Kidney glomerular epithelial cell (primary cell): ENCODE results near the gene PSME1.

Experiments used
- DNase-seq: peaks from one replicate; lab custom pipeline; 2025; lab: John Stamatoyannopoulos, UW

The PSME1 gene

DNA sequence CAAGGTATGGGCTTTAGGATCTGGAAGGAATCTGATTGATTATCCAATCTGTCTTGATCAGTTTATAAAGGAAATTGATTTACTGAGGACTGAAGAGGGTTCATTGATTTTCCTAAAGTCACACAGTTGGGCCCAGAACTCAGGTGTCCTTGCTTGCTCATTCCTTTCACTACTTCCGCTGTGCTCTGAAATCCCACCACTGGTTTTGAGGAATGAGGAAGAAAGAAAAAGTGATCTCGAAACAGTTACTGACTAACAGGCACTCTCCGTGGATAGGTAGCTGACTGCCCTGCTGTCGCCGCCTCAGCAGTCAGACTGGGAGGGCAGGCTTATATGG lies 5.6 kb upstream of the PSME1 start, which contains the start of gene FITM1:
Gene FITM1, plus strand, starts transcription at position 280 of the 337 bp plus-strand sequence. CDS start 905 bp downstream, outside the sequence.
- DNase-seq = no peak

DNA sequence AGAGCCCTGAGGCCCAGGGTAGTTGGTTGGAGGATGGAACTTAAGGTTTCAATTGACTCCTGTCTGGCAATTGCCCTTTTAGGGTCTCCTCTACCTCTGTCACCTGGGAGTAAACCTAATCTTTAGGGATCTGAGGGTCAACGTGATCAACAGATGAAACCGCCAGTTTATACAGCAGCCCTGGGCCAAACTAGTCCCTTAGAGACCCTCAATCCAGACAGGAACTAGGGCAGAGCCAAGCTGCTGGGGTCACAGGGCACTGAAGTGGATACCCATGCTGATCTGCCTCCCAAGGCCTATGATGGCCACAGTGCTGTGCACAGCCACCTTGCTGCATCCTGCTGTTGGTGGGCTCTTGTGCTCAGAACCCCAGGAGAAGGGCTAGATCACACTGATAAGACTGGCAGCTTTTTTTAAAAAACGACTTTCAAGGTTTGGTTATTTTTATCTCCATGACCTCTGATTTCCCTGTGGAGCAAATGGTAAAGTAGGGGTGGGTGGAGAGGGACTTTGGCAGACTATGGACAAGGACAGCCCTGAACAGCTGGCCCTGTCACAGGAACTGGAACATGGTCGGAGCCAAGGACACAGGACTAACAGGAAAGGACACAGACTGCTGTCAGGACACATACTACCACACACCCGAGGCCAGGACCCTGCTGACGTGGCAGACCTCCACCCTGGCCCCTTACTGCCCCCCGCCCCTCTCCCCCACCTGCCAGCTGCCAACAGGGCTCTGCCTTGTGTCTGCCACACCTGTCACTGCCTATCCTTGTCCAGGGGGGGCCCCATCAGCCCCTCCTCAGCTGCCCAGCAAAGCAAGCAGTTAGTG lies 5.1 kb upstream of the PSME1 start:
- no peak for DNase-seq

DNA sequence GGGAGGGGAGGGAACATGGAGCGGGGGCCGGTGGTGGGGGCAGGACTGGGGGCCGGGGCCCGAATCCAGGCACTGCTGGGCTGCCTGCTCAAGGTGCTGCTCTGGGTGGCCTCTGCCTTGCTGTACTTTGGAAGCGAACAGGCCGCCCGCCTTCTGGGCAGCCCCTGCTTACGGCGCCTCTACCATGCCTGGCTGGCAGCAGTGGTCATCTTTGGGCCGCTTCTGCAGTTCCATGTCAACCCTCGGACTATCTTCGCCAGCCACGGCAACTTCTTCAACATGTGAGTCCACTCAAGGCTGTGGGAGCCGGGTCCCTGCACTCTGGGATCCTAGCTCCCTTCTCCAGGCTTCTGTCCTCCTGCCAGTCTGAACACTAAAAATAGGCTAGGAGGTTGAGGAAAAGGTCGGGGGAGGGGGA lies 4.4 kb upstream of the PSME1 start:
- DNase-seq = no peak

DNA sequence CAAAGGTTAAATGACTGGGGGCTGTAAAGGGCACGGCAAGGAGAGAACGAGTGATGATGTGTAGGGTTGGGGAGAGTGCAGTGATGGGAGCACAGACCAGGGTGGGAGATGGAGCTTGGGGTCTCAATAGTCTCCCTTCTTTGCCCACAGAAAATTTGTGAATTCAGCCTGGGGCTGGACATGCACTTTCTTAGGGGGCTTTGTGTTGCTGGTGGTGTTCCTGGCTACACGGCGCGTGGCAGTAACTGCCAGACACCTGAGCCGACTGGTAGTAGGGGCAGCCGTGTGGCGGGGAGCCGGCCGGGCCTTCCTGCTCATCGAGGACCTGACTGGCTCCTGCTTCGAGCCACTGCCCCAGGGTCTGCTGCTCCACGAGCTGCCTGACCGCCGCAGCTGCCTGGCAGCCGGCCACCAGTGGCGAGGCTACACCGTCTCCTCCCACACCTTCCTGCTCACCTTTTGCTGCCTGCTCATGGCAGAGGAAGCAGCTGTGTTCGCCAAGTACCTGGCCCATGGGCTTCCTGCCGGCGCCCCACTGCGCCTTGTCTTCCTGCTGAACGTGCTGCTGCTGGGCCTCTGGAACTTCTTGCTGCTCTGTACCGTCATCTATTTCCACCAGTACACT lies 3.8 kb upstream of the PSME1 start:
- DNase-seq = no peak

DNA sequence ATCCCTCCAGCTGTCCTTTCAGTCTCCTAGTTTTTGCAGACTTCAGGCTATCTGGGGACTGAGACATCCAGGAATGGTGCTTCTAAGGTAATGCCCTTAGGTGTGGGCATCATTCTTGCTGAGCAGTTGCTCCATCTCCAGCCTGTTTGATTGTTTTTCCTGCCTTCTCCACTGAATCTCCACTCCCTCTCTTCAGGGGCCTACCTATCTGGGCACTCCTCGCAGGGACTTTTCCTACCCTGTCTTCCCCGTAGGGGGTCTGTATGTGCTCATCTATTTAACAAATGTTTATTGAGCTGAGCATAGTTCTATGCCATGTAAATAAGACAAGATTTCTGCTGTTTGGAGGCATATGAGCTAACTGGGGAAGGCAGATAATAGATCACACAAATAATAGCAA lies 3.0 kb upstream of the PSME1 start:
- DNase-seq = no peak

DNA sequence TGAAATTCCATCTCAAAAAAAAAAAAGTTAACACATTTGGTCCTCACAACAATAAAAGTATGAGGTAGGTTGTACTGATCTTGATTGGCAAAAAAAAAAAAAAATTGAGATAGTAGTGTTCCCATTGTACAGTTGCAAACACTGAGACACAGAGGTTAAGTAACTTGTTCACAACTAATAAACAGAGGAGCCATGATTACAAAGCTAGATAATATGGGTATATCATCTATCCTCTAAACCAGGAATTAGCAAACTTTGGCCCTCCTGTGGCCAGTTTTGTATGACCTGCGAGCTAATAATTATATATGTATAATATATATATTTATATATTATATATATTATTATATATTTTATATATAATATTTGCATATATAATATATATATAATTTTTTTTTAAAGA lies 2.3 kb upstream of the PSME1 start:
- no peak for DNase-seq

DNA sequence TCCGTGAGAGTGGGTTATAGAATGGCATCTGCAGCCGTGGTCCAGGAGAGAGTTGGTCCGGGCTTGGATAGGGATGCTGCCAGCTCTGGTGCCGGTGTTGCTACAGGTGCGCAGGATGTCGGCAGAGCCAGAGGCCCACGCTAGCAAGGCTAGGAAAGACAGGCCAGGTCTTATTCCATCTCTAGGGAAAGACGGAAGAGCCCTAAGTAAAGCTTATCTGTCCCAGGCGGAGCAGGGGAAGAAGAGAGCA lies 485 bp upstream of the PSME1 start:
- no peak for DNase-seq

DNA sequence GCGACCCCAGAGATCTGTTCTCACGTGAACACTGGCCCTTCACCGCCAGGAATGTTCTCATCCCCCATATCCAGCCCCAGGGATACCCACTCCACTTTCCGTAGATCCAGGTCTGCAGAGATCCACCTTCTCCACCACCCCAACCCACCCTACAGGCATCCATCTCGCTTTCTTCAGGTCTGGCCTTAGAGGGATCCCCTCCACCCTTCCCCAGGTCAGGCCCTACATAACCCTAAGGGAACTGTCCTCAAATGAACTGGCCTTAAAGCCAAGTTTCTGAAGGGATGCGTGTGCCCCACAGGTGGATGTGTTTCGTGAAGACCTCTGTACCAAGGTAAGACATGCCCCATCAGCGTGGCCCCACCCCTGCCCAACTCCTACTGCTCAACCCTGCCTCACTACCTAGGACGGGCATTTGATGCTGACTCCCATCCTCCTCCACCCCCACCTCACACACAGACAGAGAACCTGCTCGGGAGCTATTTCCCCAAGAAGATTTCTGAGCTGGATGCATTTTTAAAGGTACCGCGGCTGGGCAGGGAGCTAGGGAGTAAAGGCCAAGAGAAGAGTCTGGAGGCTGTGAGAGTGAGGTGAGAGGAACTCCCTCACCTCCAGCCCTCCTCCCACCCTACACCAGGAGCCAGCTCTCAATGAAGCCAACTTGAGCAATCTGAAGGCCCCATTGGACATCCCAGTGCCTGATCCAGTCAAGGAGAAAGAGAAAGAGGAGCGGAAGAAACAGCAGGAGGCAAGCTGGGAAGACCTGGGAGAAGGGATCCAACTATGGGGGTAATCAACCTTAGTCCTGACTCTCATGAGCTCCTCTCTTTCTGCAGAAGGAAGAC lies 912 bp downstream of the PSME1 start:
- no peak for DNase-seq

DNA sequence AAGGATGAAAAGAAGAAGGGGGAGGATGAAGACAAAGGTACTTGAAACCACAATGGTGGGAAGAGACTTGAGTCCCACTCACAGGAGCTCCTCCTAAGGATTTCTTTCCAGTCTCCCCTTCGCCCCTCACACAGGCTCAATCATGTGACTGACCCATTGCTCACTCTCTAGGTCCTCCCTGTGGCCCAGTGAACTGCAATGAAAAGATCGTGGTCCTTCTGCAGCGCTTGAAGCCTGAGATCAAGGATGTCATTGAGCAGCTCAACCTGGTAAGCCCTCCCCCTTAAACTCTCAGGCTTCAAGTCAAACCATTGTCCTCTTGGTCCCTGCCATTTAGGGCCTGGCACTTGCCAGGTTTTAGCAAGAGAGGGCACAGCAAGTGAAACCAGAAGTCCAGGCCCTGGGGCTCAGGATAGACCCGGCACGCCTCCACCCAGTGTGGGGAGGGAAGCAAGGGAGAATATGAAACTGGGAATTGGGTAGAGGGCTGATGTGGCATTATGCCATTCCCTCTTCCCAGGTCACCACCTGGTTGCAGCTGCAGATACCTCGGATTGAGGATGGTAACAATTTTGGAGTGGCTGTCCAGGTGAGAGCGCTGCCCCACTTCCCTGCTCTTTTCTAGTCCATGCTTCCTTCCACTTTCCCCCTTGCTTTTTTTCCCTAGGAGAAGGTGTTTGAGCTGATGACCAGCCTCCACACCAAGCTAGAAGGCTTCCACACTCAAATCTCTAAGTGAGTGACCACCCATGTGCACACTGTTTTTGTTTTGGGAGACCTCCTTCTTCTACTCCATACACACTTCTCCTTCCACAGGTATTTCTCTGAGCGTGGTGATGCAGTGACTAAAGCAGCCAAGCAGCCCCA lies 1.8 kb downstream of the PSME1 start:
- no peak for DNase-seq

DNA sequence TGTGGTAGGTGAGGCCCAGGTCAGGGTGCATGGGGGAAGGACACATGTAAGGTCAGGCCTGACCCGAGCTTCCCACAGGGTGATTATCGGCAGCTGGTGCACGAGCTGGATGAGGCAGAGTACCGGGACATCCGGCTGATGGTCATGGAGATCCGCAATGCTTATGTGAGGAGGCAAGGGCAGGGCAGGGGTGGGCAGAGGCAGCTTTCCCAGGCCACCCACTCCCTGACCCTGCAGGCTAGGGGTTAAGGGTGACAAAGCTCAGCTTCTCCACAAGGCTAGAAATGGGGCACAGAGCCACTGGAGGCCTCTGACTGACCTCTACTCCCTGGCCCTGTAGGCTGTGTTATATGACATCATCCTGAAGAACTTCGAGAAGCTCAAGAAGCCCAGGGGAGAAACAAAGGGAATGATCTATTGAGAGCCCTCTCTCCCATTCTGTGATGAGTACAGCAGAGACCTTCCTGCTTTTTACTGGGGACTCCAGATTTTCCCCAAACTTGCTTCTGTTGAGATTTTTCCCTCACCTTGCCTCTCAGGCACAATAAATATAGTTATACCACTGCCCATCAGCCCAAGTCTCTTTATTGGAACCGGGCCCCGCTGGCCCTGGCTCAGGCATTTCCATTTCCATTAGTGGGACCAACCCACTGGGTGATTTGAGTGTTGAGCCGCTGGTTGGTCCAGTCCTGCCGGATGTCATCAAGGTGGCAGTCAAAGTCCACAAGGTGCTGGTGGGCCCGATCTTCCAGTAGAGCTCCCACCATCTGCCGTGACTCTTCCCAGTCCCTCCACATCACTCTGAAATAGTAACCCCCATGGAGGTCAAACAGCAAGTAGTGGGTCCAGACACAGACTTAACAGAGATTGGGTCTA lies 2.6 kb downstream of the PSME1 start:
- no peak for DNase-seq

DNA sequence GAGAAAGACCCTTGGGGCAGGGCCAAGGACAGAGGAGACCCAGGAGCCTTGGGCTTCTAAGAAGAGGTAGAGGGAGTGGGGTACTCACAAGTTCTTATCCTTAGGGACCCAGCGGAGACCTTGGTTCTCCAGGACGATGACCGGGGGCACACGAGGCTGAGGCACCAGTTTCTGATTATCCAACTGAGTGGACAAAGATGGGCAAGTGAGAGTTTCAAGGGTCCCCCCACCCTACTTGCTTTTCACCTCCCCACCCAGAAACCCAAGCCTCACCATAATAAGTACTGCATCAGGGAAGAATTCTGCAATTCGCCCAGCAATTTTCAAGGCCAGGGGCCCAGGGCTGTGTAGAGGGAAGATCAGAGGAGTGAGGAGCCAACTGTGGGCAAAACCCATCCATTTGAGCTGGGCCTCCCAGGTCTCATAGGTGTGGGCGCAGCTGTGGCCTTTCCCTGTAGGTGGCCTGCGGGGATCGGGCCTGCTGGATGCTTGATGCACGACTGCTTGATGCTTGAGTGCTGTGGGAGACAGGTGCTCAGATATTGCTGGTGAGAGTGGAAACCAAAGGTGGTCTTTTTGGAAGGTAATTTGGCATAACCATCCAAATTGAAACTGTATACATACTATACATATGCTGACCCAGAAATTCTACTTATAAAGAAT lies 3.4 kb downstream of the PSME1 start:
- no peak for DNase-seq

DNA sequence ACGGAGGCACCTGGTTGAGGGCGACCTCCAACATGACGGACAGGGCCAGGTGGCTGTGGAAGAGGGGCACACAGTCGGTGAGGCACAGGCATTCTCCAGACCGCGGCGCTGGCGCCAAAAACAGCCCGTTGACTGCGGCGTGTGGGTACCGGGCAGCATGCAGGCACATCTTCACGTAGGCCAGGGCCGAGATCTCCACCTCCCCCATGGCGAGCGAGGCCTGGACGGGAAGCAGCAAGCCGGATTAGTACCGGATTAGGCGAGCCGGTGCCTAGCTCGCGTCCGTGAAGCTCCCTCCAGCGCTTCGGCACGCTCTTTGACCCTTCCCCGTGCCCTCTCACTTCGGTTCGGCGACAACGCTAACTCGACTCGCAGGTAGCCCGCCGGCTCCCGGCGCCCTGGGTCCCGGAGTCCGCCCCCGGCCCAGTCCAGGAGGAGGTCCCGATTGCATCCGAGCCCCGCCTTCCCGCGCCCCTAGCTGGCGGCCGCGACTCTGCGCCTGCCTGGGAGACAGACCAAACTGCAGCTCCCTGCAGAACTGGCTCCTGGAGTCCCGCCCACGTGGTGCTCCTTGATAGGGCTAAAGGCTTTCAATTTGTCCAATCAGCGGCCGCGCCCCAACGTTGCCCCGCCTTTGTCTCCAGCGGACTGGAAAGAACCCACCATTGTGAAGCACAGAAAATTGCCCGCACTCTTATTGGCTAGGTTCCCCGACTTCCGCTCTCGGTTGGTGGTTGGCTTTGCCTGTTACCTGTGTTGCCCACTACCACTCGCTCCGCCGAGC lies 5.3 kb downstream of the PSME1 start, which contains the start of gene EMC9:
Gene EMC9, minus strand, starts transcription at position 495 of the 784 bp plus-strand sequence. Its CDS starts 287 bp downstream, at position 208.
- DNase-seq = peak; percentile 100

DNA sequence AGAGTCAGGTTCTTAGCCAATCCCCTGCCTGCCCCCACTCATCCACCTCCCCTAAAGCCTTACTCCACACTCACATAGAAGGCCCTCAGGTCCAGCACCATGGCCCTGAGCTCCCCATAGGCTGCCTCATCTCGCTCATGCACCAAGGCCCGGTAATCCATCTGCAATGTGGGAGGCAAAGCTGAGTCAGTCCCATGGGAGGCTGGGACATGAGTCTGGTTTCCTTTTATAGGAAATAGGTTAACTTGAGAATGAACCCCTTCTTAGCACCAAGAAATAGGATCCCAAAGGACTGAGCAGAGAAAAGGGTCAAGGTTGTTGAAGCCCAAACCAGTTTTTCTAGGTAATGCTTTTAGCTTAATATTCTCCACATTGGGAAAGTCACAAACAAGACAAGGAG lies 7.5 kb downstream of the PSME1 start:
- no peak for DNase-seq

DNA sequence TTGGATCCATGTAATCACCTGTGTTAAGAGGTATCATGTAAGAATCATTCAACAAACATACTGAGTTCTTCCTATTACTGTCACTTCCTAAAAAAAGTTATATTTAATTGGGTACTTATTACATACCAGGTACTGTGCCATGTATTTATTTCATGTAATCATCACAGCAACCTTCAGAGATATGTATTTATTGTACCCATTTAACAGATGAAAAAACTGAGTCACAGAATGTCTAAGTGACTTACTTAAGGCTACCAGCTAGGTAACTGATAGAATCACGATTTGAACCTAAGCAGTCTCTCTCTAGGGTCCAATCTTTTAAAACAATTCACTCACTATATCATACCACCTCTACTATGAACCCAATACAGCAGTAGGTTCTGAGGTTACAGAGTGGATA lies 8.5 kb downstream of the PSME1 start:
- DNase-seq = no peak

DNA sequence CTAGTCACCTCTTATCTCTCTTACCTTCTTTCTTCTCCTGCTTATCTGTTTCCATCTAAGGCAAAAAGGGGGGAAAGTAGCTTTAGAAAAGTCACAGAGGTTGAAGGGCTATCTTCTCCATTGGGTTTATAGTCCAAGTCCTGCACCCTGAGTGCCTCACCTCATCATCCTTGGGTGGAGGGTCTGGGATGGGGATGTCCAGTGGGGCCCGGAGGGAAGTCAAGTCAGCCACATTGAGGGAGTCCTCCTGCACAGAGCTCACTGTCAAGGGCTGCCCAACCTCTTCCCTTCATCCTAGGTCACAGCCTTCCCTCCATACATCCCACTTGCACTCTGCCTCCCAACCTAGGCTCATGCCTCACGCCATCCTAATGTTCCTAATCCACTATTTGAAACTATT lies 9.2 kb downstream of the PSME1 start:
- DNase-seq = no peak

DNA sequence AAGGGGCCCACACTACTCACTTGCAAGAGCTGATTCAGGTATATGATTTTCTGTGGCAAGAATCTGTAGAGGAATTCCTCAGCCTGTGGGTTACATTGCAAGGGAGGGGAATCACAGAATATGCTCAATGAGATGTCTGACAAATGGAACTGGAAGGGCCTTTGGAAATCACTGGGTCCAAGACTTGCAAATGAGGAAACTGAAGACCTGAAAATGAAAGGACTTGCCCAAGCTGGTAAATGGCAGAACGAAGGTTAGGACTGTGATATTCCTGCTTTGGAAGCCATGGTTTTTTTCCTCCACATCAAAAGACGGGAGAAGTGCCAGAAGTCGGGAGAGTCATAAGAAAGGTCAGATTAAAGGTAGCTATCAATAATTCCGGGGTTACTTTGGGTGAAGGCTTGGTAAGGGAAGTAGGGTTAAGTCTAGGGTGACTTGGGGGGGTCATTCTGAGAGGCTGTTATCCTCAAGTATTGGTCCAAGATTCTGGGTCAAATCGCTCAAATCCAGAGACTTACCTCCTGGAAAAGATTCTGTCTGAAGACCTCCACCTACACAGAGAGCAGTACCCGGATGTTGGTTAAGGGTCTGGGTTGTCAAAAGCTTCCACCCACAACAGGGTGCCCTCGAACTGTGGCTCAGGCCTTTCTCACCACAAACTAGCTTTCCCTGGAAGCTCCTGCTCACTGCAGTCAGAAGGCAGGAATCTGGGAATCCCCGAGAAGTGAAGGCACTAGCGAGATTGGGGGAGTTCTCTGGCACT lies 9.9 kb downstream of the PSME1 start:
- peak; percentile 84 for DNase-seq

DNA sequence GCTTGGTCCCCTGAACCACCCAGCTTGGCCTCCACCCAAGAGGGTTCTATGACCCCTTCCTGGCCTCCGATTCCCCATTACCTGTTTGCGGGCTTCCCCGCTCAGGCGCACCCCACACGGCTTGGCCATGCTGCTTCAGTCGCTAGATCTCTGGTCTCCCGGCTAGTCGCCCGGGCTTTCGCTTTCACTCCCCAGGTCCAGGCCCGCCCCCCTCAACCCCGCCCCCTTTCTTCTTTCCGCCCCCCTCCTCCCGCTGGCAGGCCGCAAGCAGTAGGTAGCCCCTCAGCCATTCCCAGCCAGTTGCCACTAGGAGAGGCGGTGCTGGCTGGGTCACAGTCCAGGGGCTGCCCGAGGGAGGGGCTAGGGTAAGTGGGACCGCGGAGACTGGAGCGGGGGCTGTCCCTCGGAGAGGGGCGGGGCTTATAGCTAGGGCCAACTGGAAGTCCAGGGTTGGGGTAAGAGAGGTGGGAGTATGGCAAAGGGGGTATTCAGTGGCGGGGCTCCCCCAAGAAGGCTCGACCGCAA lies 10.5 kb downstream of the PSME1 start, which contains the start of gene PSME2:
Gene PSME2, minus strand, starts transcription at position 158 of the 525 bp plus-strand sequence. Its CDS starts 29 bp downstream, at position 129.
- DNase-seq = peak; percentile 97

DNA sequence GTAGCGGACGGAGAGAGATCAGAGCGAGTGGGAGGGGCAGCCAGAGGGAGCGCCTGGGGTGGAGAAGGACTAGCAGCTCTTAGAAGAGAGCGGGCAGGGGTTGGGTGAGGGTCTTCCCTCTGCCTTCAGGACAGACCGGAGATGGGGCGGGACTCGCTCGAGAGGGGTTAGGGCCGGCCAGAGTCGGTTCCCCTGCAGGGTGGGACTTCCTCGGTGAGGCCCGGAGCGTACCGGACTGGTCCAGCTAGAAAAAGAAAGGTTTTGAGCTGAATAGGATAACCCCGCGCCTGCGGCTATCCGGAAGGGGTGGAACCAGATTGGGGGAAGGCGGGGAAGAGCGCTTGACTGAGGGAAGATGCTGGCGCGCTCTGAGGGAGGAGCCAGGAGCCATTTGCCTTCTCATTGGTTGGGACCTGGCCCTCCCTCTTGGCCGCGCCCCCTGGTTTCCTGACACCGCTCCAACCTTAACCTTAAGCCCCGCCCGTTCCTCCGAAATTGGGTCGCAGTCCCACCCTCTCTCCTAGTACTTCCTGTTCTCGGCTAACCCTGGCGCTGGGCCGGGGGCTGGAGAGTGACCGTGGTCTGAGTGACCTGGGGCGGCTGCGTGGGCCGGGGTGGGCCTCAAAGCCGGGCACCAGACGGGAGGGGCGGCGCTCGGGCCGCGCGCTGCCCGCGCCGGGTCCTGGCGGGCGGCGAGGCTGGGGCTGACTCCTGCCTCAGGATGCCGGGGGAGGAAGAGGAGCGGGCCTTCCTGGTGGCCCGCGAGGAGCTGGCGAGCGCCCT lies 11.2 kb downstream of the PSME1 start, which contains the start of gene RNF31:
Gene RNF31, plus strand, starts transcription at position 521 of the 783 bp plus-strand sequence. Its CDS starts 201 bp downstream, at position 722.
- peak; percentile 96 for DNase-seq
